Stimulated activated CD8-positive, alpha-beta memory T cell treated with anti-CD3 and anti-CD28 coated beads, Interleukin-4, amount 100 ng/mL, for 24 hours (primary cell): Measurements from ENCODE around the gene ANXA8.
"Not testable (repeated sequence)": the region's sequence is repeated elsewhere in the genome, so short reads cannot be mapped to it uniquely, and the experiment has no call there.

Source experiments
- DNase-seq: peaks from one replicate; pipeline ENCODE4 v3.0.0-alpha.2; 2020; ENCODE audit warnings: low read depth

The ANXA8 gene

GRCh38 chr10:47483923-47484322 lies at the start of gene ANXA8:
TSS of gene ANXA8 (minus strand) at chr10:47484115. CDS start at chr10:47483933, 182 bp downstream.
- DNase-seq: not testable (repeated sequence)

GRCh38 chr10:47523475-47523874 lies 39.6 kb upstream of the ANXA8 start, which contains the start of gene AGAP9:
TSS of gene AGAP9 (minus strand) at chr10:47523638. CDS start at chr10:47523526, 112 bp downstream.
- DNase-seq: not testable (repeated sequence)

GRCh38 chr10:47502313-47502712 lies 18.4 kb upstream of the ANXA8 start:
- DNase-seq: not testable (repeated sequence)

GRCh38 chr10:47494226-47494625 lies 10.3 kb upstream of the ANXA8 start:
- not testable (repeated sequence) for DNase-seq

- DNase-seq: not testable (repeated sequence)
Measured at GRCh38 chr10:47491600-47491999, 7.7 kb upstream of the ANXA8 start, which contains the start of gene FAM25G. TSS of gene FAM25G (minus strand) at chr10:47491700. CDS start at chr10:47491674, 26 bp downstream.

- not testable (repeated sequence) for DNase-seq
Measured at GRCh38 chr10:47489630-47490029, 5.7 kb upstream of the ANXA8 start.

- DNase-seq: not testable (repeated sequence)
Measured at GRCh38 chr10:47485943-47486342, 2.0 kb upstream of the ANXA8 start.

- DNase-seq: not testable (repeated sequence)
Measured at GRCh38 chr10:47484786-47485185, 871 bp upstream of the ANXA8 start.

GRCh38 chr10:47482367-47482766 lies 1.5 kb downstream of the ANXA8 start:
- DNase-seq: not testable (repeated sequence)

GRCh38 chr10:47481768-47482181 lies 2.1 kb downstream of the ANXA8 start:
- DNase-seq: not testable (repeated sequence)

GRCh38 chr10:47481182-47481766 lies 2.6 kb downstream of the ANXA8 start:
- not testable (repeated sequence) for DNase-seq

GRCh38 chr10:47480133-47480532 lies 3.8 kb downstream of the ANXA8 start:
- DNase-seq: not testable (repeated sequence)

GRCh38 chr10:47478114-47478513 lies 5.8 kb downstream of the ANXA8 start:
- DNase-seq: not testable (repeated sequence)

GRCh38 chr10:47477078-47477477 lies 6.8 kb downstream of the ANXA8 start:
- DNase-seq: not testable (repeated sequence)

GRCh38 chr10:47475101-47475500 lies 8.8 kb downstream of the ANXA8 start:
- DNase-seq: not testable (repeated sequence)

- not testable (repeated sequence) for DNase-seq
Measured at GRCh38 chr10:47473516-47473915, 10.4 kb downstream of the ANXA8 start.

- not testable (repeated sequence) for DNase-seq
Measured at GRCh38 chr10:47472647-47473046, 11.3 kb downstream of the ANXA8 start.

- DNase-seq: not testable (repeated sequence)
Measured at GRCh38 chr10:47472072-47472471, 11.8 kb downstream of the ANXA8 start.

- DNase-seq: not testable (repeated sequence)
Measured at GRCh38 chr10:47468731-47469528, 15.0 kb downstream of the ANXA8 start.

GRCh38 chr10:47467957-47468356 lies 16.0 kb downstream of the ANXA8 start:
- DNase-seq: not testable (repeated sequence)

GRCh38 chr10:47467458-47467857 lies 16.5 kb downstream of the ANXA8 start:
- DNase-seq: not testable (repeated sequence)

- DNase-seq: not testable (repeated sequence)
Measured at GRCh38 chr10:47465216-47465917, 18.5 kb downstream of the ANXA8 start.
